Measurements from ENCODE around the gene DUS2.

DNA sequence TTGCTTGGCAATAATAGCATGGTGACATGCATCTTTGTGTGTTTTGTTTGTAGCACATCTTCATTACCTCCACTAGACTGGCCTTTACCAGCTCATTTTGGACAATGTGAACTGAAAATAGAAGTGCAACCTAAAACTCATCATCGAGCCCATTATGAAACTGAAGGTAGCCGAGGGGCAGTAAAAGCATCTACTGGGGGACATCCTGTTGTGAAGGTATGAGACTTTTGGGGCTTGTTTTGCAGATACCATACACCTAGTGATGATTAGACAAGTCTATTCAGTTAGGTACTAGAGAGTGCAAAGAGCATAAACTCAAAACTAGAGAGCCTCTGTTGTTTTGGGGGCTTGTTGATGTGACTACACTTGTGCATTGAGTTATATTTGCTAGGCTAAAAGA is 103.3 kb downstream of the DUS2 start:
- TF ChIP-seq CTCF (conservative IDR thresholded peaks at IDR 0.05; ENCODE audit: low read length) = no peak
- no peak for TF ChIP-seq EZH2phosphoT487 (IDR thresholded peaks at IDR 0.05; ENCODE audit: borderline replicate concordance, low read depth, low read length)

Data from OCI-LY7 (cell line).